ENCODE measurements around the gene LPP. TPM values are rescaled to one million over a fixed set of nuclear protein-coding genes. Genes with fewer than 3 reads are reported as not detected.

The LPP gene
- total RNA-seq, 3 donors from 2014 or later (not counting 1 experiment from before 2014, with no cell fraction given), result 137 to 163 (median 149) TPM

DNA sequence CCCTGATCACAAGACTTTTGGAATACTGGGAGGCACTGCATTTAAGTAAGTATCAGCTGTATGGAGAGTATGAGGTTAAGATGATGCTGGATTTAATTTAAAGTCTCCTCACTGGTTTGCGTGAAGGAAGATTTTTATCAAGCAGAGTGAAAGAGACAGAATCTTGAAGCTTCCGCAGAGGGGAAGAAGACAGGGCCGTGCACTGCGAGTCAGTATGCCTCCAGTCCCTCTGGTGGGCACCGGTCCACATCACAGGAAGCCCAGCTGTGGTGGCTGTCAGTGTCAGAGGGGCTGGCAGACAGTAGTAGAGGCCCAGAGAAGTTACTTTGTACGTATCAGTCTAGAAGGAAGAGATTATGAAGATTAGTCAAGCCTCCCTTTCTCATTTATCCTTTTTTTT lies 638.8 kb downstream of the LPP start:
- Mint-ChIP-seq H3K36me3 (no peaks in the 10 kb centered on the region), H3K27me3 (ENCODE audit: low read depth in 2 of 2) (no peaks in the 10 kb centered on the region), H3K27ac (peak overlapping the region in 1 of 2 donors; percentile 38), H3K4me3 (no peak overlapping the region), H3K4me1 (peaks cover 4 to 23% of the 10 kb centered on the region in 2 donors), H3K9me3 (no peaks in the 10 kb centered on the region)
- ATAC-seq (peak in 2 of 3 donors; percentile 47 to 73), DNase-seq (no peak)
- Histone ChIP-seq H3K4me1 (ENCODE audit: control insufficient read depth, insufficient read depth, low read length) (no peaks in the 10 kb centered on the region), H3K27ac (ENCODE audit: low read length) (no peak overlapping the region), H3K36me3 (ENCODE audit: control insufficient read depth, insufficient read depth, low read length) (no peaks in the 10 kb centered on the region), H3K27me3 (ENCODE audit: control insufficient read depth, insufficient read depth, low read length) (no peaks in the 10 kb centered on the region), H3K4me3 (ENCODE audit: low read length) (no peak overlapping the region), H3K9me3 (ENCODE audit: control insufficient read depth, insufficient read depth, low read length) (no peaks in the 10 kb centered on the region)
- intact Hi-C loops (cut with micrococcal nuclease), result no loop called here
- WGBS (ENCODE audit: insufficient coverage), result 81% methylated on average over 5 of the region's 6 CpGs
- TF ChIP-seq, protein P1, sequence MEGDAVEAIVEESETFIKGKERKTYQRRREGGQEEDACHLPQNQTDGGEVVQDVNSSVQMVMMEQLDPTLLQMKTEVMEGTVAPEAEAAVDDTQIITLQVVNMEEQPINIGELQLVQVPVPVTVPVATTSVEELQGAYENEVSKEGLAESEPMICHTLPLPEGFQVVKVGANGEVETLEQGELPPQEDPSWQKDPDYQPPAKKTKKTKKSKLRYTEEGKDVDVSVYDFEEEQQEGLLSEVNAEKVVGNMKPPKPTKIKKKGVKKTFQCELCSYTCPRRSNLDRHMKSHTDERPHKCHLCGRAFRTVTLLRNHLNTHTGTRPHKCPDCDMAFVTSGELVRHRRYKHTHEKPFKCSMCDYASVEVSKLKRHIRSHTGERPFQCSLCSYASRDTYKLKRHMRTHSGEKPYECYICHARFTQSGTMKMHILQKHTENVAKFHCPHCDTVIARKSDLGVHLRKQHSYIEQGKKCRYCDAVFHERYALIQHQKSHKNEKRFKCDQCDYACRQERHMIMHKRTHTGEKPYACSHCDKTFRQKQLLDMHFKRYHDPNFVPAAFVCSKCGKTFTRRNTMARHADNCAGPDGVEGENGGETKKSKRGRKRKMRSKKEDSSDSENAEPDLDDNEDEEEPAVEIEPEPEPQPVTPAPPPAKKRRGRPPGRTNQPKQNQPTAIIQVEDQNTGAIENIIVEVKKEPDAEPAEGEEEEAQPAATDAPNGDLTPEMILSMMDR (IDR thresholded peaks at IDR 0.05), result no peak

DNA sequence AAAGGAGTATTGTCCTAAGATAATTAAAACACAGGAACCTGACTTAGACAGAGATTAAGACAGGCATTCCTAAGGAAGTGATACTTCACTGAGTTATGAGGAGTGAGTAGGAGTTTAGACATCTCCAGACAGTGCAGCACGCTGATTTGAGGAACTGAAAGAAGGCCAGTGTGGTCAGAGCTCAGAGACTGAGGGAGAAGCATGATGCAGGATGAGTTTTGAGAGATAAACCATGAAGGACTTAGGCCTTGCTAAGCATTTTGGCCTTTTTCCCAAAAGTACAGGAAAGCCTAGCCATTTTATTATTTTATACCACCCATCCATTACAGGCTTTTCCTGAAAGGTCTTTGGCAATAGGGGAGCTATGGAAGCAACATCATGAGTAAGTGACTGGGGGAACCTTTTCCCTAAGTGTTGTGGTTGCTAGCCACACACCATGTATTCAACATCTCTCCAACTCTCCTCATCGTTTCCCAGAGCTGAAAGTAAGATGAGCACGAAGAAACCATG lies 642.2 kb downstream of the LPP start:
- H3K4me1 ChIP-seq (ENCODE audit: control insufficient read depth, insufficient read depth, low read length), result no peaks in the 10 kb centered on the region
- Mint-ChIP-seq H3K27ac (peak overlapping the region in 1 of 2 donors; percentile 21), H3K9me3 (no peaks in the 10 kb centered on the region), H3K27me3 (ENCODE audit: low read depth in 2 of 2) (no peaks in the 10 kb centered on the region), H3K4me3 (no peak overlapping the region), H3K36me3 (no peaks in the 10 kb centered on the region), H3K4me1 (peaks cover 14 to 23% of the 10 kb centered on the region in 2 donors)
- ATAC-seq, result no peak
- H3K27ac ChIP-seq (ENCODE audit: low read length), result no peak overlapping the region
- H3K4me3 ChIP-seq (ENCODE audit: low read length), result no peak overlapping the region
- H3K9me3 ChIP-seq (ENCODE audit: control insufficient read depth, insufficient read depth, low read length), result no peaks in the 10 kb centered on the region
- DNase-seq, result no peak
- no peaks in the 10 kb centered on the region for H3K36me3 ChIP-seq (ENCODE audit: control insufficient read depth, insufficient read depth, low read length)
- 62% methylated on average over 3 of the region's 3 CpGs for WGBS (ENCODE audit: insufficient coverage)
- H3K27me3 ChIP-seq (ENCODE audit: control insufficient read depth, insufficient read depth, low read length), result no peaks in the 10 kb centered on the region
- intact Hi-C loops (cut with micrococcal nuclease), result no loop called here
- TF ChIP-seq, protein P1 (IDR thresholded peaks at IDR 0.05), result no peak

DNA sequence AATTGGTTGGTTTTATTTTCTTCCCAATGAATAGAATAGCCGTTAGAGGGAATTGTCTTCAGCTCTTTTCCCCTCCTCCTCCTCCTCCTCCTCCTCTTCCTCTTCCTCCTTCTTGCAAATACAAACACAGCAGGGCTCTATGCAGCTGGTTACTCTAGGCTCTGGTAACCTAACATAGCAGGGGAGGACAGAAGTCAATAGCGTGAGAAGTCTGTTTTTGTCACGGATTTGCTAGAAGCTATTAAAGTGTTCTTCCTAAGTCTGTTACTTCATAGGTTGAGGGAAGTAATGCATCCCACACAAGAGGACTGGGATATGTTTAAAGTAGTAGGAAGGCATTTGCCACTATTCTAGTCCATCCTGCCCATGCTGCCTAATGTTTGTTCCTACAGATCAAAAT lies 643.1 kb downstream of the LPP start:
- TF ChIP-seq, protein P1 (IDR thresholded peaks at IDR 0.05), result no peak
- no peak overlapping the region for H3K27ac Mint-ChIP-seq
- intact Hi-C loops (cut with micrococcal nuclease), result no loop called here
- no peak for DNase-seq
- Histone ChIP-seq H3K4me3 (ENCODE audit: low read length) (no peak overlapping the region), H3K27me3 (ENCODE audit: control insufficient read depth, insufficient read depth, low read length) (no peaks in the 10 kb centered on the region), H3K4me1 (ENCODE audit: control insufficient read depth, insufficient read depth, low read length) (no peaks in the 10 kb centered on the region), H3K36me3 (ENCODE audit: control insufficient read depth, insufficient read depth, low read length) (no peaks in the 10 kb centered on the region), H3K27ac (ENCODE audit: low read length) (no peak overlapping the region), H3K9me3 (ENCODE audit: control insufficient read depth, insufficient read depth, low read length) (no peaks in the 10 kb centered on the region)
- H3K36me3 Mint-ChIP-seq, result no peaks in the 10 kb centered on the region
- ATAC-seq, result no peak
- no peaks in the 10 kb centered on the region for H3K9me3 Mint-ChIP-seq
- H3K4me3 Mint-ChIP-seq, result no peak overlapping the region
- H3K4me1 Mint-ChIP-seq, result peaks cover 14% of the 10 kb centered on the region in 2 donors
- H3K27me3 Mint-ChIP-seq (ENCODE audit: low read depth in 2 of 2), result no peaks in the 10 kb centered on the region
- WGBS (ENCODE audit: insufficient coverage), result 92% methylated on average over 3 of the region's 3 CpGs

DNA sequence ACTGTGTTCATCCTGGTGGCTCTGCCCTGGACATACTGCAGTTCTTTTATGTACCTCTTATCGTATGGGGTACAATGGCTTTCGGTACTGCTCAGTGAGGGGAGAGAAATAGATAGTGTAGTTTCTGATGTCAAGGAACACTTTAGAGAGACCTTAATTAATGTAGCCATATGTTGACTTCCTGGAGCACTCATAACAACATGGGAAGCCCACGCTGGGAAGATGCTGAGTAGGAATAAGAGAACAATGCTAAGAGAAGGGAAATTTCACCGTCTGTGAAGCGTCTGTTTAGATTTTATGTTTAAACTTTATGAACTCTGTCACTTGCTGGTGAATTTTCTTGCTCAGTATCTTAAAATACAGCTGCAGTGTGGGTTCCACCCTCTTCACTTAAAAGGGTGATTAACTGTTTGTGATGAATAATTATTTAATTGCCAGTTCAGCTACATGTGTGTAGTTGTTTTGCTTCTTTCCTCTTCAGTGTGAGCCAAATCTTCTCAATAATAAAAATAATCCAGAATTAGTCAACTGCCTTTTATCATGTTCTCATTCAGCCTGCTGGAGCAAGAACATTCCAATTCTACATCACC lies 644.7 kb downstream of the LPP start:
- Histone ChIP-seq H3K27ac (ENCODE audit: low read length) (no peak overlapping the region), H3K36me3 (ENCODE audit: control insufficient read depth, insufficient read depth, low read length) (no peaks in the 10 kb centered on the region), H3K27me3 (ENCODE audit: control insufficient read depth, insufficient read depth, low read length) (no peaks in the 10 kb centered on the region), H3K4me1 (ENCODE audit: control insufficient read depth, insufficient read depth, low read length) (no peaks in the 10 kb centered on the region), H3K9me3 (ENCODE audit: control insufficient read depth, insufficient read depth, low read length) (no peaks in the 10 kb centered on the region), H3K4me3 (ENCODE audit: low read length) (no peak overlapping the region)
- TF ChIP-seq, protein P1 (IDR thresholded peaks at IDR 0.05), result no peak
- intact Hi-C loops (cut with micrococcal nuclease), result no loop called here
- WGBS (ENCODE audit: insufficient coverage), result 97% methylated on average over 5 of the region's 5 CpGs
- DNase-seq (no peak), ATAC-seq (no peak)
- Mint-ChIP-seq H3K27me3 (ENCODE audit: low read depth in 2 of 2) (no peaks in the 10 kb centered on the region), H3K27ac (no peak overlapping the region), H3K4me3 (no peak overlapping the region), H3K36me3 (no peaks in the 10 kb centered on the region), H3K9me3 (no peaks in the 10 kb centered on the region), H3K4me1 (peaks cover 5 to 14% of the 10 kb centered on the region in 2 donors)
